Ecto neural progenitor cell (in vitro differentiated cells): ENCODE results near the gene CHEK1.
"Not testable (repeated sequence)": the region's sequence is repeated elsewhere in the genome, so short reads cannot be mapped to it uniquely, and the experiment has no call there.

Experiments used
- DNase-seq: peaks from one replicate; pipeline ENCODE4 v3.0.0-alpha.2; 2018; ENCODE audit warnings: low spot score

The CHEK1 gene

DNA sequence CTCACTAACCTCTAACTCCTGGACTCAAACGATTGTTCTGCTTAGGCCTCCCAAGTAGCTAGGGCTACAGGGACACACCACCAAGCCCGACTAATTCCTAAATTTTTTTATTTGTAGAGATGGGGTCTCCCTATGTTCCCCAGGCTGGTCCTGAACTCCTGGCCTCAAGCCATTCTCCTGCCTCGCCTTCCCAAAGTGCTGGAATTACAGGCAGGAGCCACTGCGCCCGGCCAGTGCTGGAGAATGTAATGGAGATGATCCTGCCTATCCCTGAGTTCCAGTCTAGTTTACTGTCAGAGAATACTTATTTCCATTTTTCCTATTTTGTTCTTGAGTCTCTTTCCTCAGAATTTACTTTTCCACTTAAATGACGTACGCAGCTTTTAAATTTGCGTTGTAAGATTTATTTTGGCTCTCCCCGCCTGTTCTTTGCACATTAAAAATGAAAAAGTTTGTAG lies at the start of gene CHEK1:
CHEK1 (plus strand) TSS at position 408 of the 458 bp plus-strand sequence. CDS start 1,606 bp downstream, outside the sequence.
- DNase-seq: peak; percentile 46

- DNase-seq: not testable (repeated sequence)
Observed at GRCh38 chr11:125577181-125577580, 47.8 kb upstream of the CHEK1 start.

GRCh38 chr11:125578783-125579182 lies 46.2 kb upstream of the CHEK1 start:
- DNase-seq: no peak

GRCh38 chr11:125579811-125580210 lies 45.2 kb upstream of the CHEK1 start:
- DNase-seq: no peak

DNA sequence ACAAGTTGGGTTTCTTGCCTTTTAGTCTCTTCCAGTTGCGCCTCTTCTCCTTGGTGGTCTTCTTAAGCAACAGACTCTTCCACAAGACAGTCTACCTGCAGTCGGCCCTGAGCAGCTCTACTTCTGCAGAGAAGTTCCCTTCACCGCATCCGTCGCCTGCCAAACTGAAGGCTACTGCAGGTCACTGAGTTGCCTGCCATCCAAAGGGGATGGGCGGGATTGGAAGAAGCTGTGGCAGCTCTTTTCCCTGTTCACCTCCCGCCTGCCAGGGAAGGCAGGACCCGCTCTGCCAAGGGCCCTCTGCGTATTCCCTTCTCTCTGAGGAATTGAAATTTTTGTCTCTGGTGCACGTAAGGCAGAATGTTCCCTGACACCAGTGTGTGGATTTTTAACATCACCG lies 41.5 kb upstream of the CHEK1 start:
- no peak for DNase-seq

DNA sequence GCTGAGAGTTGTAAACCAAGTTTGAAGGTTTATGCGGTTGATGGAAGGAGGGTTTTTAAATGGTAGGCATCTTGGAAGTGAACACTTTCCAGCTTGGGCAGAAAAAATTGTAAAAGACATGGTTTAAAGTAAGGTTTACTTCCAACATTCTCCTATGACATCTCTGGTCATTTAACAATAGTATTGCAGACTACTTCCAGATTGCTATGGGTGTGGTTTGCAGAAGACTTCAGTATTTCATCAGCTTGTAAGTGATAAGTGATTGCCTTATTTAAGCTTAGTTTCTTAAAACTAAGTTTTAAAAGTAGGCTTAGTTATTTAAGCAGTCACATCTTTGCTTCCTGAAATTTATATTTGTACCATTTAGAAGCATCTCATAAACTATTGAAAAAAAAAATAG lies 39.5 kb upstream of the CHEK1 start:
- no peak for DNase-seq

GRCh38 chr11:125586623-125587022 lies 38.3 kb upstream of the CHEK1 start:
- no peak for DNase-seq

GRCh38 chr11:125587480-125587879 lies 37.5 kb upstream of the CHEK1 start:
- DNase-seq: no peak

GRCh38 chr11:125588505-125588904 lies 36.5 kb upstream of the CHEK1 start:
- DNase-seq: no peak

GRCh38 chr11:125591649-125592304 lies 33.2 kb upstream of the CHEK1 start:
- peak; percentile 74 for DNase-seq

- peak; percentile 98 for DNase-seq
Observed at GRCh38 chr11:125592305-125593113, 32.5 kb upstream of the CHEK1 start, which contains the start of gene STT3A. Gene STT3A (plus strand): TSS chr11:125592852. CDS start chr11:125595916, 3,064 bp downstream.

DNA sequence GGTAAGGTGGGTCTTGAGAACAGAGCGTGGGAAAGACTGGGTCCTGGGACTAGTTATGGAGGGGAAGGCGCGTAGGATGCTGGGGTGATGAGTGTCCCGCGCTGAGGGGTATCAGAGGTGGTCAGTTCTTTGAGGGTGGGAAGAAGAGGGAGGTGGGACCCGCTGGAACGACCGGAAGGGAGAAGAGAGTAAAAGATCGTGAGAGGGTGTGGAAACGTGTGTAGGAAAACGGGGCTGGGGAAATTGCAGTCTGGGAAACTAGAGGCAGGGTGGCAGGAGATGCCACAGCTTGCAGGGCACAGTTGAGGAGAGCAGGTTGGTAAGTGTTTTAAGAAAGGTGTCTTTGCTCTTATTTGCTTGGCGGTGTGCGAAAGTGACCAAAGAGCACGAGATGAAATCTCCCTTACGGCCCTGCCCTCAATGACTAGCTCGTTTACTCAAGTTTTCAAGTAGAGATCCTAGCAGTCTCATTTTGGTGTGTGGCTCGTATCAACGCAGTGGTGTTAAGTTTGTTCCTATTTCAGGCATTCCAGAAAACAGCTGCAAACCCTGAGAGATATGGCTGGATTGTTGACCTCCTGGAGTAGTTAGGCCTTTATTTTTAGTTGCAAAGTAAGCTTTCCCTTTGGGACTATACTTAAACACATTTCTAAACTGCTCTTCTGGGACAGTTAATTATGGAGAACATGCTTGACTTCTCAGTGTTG lies 31.7 kb upstream of the CHEK1 start:
- no peak for DNase-seq

- no peak for DNase-seq
Observed at GRCh38 chr11:125594958-125595357, 30.0 kb upstream of the CHEK1 start.

DNA sequence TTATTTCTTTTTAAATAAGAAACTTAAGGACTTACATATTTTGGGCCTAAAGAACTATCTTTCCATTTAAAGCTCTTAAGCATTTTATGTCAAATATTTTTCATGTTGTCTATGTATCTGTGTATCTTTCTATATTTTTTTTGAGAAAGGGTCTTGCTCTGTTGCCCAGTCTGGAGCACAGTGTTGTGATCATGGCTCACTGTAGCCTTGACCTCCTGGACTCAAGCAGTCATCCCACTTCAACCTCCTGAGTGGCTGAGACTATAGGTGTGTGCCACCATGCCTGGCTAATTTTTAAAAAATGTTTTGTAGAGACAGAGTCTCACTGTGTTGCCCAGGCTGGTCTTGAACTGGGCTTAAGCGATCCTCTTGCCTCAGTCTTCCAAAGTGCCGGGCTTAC lies 24.3 kb upstream of the CHEK1 start:
- DNase-seq: no peak

- no peak for DNase-seq
Observed at GRCh38 chr11:125603207-125603606, 21.8 kb upstream of the CHEK1 start.

- no peak for DNase-seq
Observed at GRCh38 chr11:125605417-125605816, 19.5 kb upstream of the CHEK1 start.

- no peak for DNase-seq
Observed at GRCh38 chr11:125609545-125609944, 15.4 kb upstream of the CHEK1 start.

- no peak for DNase-seq
Observed at GRCh38 chr11:125618383-125618782, 6.6 kb upstream of the CHEK1 start.

GRCh38 chr11:125621995-125622394 lies 3.0 kb upstream of the CHEK1 start:
- no peak for DNase-seq

- DNase-seq: no peak
Observed at GRCh38 chr11:125623064-125623463, 1.9 kb upstream of the CHEK1 start.

DNA sequence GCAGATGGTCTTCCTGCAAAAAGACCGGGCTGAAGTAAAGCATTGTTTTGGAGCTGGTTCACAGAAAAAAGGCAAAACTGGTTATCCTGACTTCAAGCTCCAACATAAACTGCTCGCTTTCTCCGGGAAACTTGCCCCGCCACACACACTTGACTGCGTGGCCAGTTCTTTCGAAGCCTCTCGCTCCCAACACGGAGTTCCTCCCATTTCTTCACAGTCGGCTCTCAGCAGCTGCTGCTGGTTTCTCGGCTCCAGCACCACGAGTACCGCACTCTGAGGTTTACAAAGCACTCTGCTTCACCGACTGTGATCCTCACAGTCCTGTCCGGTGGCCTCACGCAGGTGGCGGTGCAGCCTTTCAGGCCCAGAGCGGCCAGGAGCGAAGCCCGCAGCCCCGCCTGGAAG lies 264 bp downstream of the CHEK1 start:
- DNase-seq: no peak

- peak; percentile 97 for DNase-seq
Observed at GRCh38 chr11:125625630-125626287, 796 bp downstream of the CHEK1 start.
